SJSA1 (cell line): Measurements from ENCODE around the gene TSPAN19. TPM values are rescaled to one million over a fixed set of nuclear protein-coding genes. Genes with fewer than 3 reads are reported as not detected.
A peak's percentile ranks its signal among the peaks of the same experiment; 100 is the strongest.
"Not testable (repeated sequence)": the region's sequence is repeated elsewhere in the genome, so short reads cannot be mapped to it uniquely, and the experiment has no call there.

Experiments used
- DNase-seq, 2 experiments: peaks; one replicate each; pipeline ENCODE4 v3.0.0-alpha.2; 2015 to 2020; ENCODE audit warnings: low spot score in 2 of 2, low read depth in 1 of 2
- H3K27ac ChIP-seq: fragments of 250-450 bp; sonication (Bioruptor Pico); 2 replicates; pipeline ENCODE4 v1.5.1; 2020; ENCODE audit warnings: mild to moderate bottlenecking, moderate library complexity
- H3K27me3 ChIP-seq: fragments of 250-450 bp; sonication (Bioruptor Pico); replicated peaks from 2 replicates; pipeline ENCODE4 v1.5.1; 2020; ENCODE audit warnings: mild to moderate bottlenecking, moderate library complexity
- H3K36me3 ChIP-seq: fragments of 250-450 bp; sonication (Bioruptor Pico); 2 replicates; pipeline ENCODE4 v1.5.1; 2020; ENCODE audit warnings: mild to moderate bottlenecking
- H3K4me1 ChIP-seq: fragments of 250-450 bp; sonication (Bioruptor Pico); replicated peaks from 2 replicates; pipeline ENCODE4 v1.6.1; 2021; ENCODE audit warnings: mild to moderate bottlenecking
- H3K4me3 ChIP-seq: fragments of 250-450 bp; sonication (Bioruptor Pico); 2 replicates; pipeline ENCODE4 v1.5.1; 2020; ENCODE audit warnings: mild to moderate bottlenecking
- H3K9me3 ChIP-seq: fragments of 250-450 bp; sonication (Bioruptor Pico); replicated peaks from 2 replicates; pipeline ENCODE4 v1.5.1; 2020; ENCODE audit warnings: mild to moderate bottlenecking
- total RNA-seq: library from RNA; depleted of rRNA; stranded (reverse); fragments of >200 nt; shearing (Covaris generic); gene quantifications from 2 replicates; pipeline ENCODE4 v1.2.3, GENCODE V29; 2014

TSPAN19 gene
- total RNA-seq, 1 experiment from 2014 or later, result not detected

DNA sequence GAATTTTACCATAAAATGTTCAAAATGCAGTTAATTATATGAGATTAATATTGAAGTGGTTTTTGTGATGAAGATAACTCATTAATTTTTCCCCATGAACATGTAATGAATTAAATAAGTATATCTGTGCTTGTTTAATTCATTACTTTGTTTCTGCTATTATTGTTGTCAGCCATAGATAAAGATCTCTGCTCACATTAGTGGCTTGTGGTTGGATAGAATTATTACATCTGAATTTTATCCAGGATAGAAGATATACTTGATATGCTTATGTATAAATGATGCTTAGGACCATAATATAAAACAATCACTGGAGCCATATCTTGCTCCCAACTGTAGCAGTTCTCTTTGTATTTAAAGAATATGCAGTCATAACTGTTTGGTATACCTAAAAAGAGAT, 18.5 kb downstream of the TSPAN19 start:
- no peak for DNase-seq
- Histone ChIP-seq H3K27ac (no peak overlapping the region), H3K4me1 (peaks cover 6% of the 10 kb centered on the region; the same call in 1 of the 2 replicates), H3K27me3 (no peaks in the 10 kb centered on the region), H3K4me3 (no peak overlapping the region), H3K9me3 (no peaks in the 10 kb centered on the region), H3K36me3 (no peaks in the 10 kb centered on the region)

DNA sequence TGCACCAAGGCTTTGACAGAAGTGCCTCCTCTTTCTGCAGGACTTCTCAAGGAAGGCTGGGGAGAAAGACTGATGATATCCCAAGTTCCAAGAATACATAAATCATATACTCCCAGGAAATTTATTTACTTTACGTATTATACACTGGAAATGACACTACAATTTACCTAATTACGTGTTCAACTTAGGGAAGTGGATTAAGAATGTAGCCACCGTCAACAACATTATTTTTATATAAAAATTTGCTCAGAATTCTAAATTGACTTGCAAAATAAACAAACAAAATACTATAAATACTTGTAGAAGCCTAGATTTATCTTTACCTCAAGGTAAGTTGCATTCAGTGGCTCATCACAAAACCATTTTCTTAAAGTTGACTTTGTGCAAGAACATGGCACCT, 18.9 kb downstream of the TSPAN19 start:
- Histone ChIP-seq H3K4me1 (peaks cover 6% of the 10 kb centered on the region; the same call in 1 of the 2 replicates), H3K36me3 (no peaks in the 10 kb centered on the region), H3K27ac (no peak overlapping the region), H3K4me3 (no peak overlapping the region), H3K27me3 (no peaks in the 10 kb centered on the region), H3K9me3 (no peaks in the 10 kb centered on the region)
- DNase-seq, result no peak

DNA sequence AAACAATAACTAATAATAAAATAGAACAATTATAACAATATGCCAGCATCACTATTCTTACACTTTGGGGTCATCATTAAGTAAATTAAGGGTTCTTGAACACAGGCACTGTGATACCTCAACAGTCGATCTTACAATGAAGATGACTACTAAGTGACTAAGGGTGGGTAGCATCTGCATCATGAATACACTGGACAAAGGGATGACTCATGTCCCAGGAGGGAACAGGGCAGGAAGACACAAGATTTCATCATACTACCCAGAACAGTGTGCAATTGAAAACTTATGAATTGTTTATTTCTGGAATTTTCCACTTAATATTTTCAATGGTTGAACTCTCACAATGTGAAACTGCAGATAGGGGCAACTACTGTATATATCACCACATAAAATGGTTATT, 19.7 kb downstream of the TSPAN19 start:
- Histone ChIP-seq H3K9me3 (no peaks in the 10 kb centered on the region), H3K27me3 (no peaks in the 10 kb centered on the region), H3K4me1 (peaks cover 6% of the 10 kb centered on the region; the same call in 1 of the 2 replicates), H3K27ac (no peak overlapping the region), H3K4me3 (no peak overlapping the region), H3K36me3 (no peaks in the 10 kb centered on the region)
- peak; percentile 4 to 42 for DNase-seq

DNA sequence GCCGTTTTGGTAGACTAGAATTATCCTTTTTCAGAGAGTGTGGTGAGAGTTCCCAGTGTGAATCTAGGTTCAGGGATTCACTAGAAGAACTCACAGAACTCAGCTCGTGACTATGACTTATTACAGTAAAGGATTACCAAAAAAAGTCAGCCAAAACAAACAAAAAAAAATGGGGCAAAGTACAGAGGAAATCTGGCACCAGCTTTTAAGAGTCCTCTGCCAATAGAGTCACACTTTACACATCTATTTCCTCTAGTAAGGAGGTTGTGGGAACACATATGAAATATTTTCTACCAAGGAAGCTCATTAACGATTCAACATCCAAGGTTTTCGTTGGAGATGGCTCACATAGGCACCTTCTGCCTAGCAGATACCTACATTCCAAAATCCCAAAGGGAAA, 28.2 kb downstream of the TSPAN19 start:
- Histone ChIP-seq H3K9me3 (no peaks in the 10 kb centered on the region), H3K4me3 (no peak overlapping the region), H3K36me3 (no peaks in the 10 kb centered on the region), H3K27me3 (no peaks in the 10 kb centered on the region), H3K27ac (no peak overlapping the region), H3K4me1 (no peaks in the 10 kb centered on the region)
- DNase-seq, result no peak

DNA sequence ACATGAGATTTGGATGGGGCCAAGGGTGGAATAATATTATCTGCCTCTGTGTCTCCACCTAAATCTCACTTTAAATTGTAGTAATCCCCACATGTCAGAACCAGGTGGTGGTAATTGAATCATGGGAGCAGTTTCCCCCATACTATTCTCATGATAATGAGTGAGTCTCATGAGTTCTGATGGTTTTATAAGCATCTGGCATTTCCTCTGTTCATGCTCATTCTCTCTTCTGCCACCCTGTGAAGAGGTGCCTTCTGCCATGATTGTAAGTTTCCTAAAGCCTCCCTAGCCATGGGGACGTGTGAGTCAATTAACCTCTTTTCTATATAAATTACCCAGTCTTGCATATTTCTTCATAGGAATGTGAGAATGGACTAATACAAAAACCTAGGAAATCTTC, 29.9 kb downstream of the TSPAN19 start:
- H3K4me1 ChIP-seq, result no peaks in the 10 kb centered on the region
- H3K36me3 ChIP-seq, result no peaks in the 10 kb centered on the region
- no peak overlapping the region for H3K4me3 ChIP-seq
- H3K27ac ChIP-seq, result no peak overlapping the region
- no peaks in the 10 kb centered on the region for H3K27me3 ChIP-seq
- no peaks in the 10 kb centered on the region for H3K9me3 ChIP-seq
- no peak for DNase-seq

DNA sequence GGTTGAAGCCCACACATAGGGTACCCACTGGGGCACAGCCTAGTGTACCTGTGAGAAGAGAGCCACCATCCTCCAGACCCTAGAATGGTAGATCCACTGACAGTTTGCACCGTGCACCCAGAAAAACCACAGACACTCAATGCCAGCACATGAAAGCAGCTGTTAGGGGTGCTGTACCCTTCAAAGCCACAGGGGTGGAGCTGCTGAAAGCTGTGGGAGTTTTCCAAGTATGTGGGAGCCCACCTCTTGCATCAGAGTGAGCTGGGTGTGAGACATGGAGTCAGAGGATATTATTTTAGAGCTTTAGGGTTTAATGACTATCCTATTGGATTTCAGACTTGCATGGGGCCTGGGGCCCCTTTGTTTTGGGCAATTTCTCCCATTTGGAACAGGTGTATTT, 30.5 kb downstream of the TSPAN19 start:
- Histone ChIP-seq H3K27me3 (no peaks in the 10 kb centered on the region), H3K27ac (no peak overlapping the region), H3K36me3 (no peaks in the 10 kb centered on the region), H3K4me3 (no peak overlapping the region), H3K4me1 (no peaks in the 10 kb centered on the region), H3K9me3 (no peaks in the 10 kb centered on the region)
- DNase-seq, result no peak

DNA sequence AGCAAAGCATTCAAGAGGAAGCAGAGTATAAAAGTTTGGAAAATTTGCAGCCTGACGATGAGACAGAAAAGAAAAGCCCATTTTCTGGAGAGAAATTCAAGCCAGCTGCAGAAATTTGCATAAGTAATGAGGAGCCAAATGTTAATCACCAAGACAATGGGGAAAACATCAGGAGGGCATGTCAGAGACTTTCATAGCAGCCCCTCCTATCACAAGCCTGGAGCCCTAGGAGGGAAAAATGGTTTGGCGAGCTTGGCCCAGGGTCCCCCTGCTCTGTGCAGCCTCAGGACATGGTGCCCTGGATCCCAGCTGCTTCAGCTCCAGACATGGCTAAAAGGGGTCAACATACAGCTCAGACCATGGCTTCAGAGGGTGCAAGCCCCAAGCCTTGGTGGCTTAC, 31.0 kb downstream of the TSPAN19 start:
- H3K9me3 ChIP-seq, H3K4me1 ChIP-seq, DNase-seq, H3K27me3 ChIP-seq, H3K4me3 ChIP-seq, H3K36me3 ChIP-seq, H3K27ac ChIP-seq: not testable (repeated sequence)

DNA sequence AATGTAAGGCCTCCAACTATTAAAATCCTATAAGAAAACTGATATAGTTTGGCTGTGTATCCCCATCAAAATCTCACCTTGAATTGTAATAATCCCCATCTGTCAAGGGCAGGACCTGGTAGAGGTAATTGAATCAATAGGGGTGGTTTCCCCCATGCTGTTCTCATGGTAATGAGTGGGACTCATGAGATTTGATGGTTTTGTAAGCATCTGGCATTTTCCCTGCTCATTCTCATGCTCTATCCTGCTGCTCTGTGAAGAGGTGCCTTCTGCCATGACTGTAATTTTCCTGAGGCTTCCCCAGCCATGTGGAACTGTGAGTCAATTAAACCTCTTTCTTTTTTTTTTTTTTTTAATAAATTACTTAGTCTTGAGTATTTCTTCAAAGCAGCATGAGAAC, 31.9 kb downstream of the TSPAN19 start:
- no peak for DNase-seq
- Histone ChIP-seq H3K4me3 (no peak overlapping the region), H3K9me3 (no peaks in the 10 kb centered on the region), H3K36me3 (no peaks in the 10 kb centered on the region), H3K27ac (no peak overlapping the region), H3K4me1 (no peaks in the 10 kb centered on the region), H3K27me3 (no peaks in the 10 kb centered on the region)

DNA sequence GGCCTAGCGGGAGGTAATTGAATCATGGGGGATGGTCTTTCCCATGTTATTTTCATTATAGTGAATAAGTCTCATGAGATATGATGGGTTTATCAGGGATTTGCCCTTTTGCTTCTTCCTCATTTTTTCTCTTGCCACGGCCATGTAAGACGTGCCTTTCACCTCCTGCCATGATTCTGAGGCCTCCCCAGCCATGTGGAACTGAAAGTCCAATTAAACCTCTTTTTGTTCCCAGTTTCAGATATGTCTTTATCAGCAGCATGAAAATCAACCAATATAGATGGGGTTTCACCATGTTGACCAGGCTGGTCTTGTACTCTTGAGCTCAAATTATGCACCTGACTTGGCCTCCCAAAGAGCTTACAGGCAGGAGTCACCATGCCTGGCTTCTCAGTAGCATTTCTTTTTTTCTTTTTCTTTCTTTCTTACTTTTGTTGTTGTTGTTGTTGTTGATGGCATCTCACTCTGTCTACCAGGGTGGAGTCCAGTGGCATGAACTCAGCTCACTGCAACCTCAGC, 33.2 kb downstream of the TSPAN19 start:
- H3K27ac ChIP-seq, result no peak overlapping the region
- H3K27me3 ChIP-seq, result no peaks in the 10 kb centered on the region
- DNase-seq, result no peak
- H3K4me3 ChIP-seq, result no peak overlapping the region
- no peaks in the 10 kb centered on the region for H3K9me3 ChIP-seq
- H3K4me1 ChIP-seq, result no peaks in the 10 kb centered on the region
- no peaks in the 10 kb centered on the region for H3K36me3 ChIP-seq

DNA sequence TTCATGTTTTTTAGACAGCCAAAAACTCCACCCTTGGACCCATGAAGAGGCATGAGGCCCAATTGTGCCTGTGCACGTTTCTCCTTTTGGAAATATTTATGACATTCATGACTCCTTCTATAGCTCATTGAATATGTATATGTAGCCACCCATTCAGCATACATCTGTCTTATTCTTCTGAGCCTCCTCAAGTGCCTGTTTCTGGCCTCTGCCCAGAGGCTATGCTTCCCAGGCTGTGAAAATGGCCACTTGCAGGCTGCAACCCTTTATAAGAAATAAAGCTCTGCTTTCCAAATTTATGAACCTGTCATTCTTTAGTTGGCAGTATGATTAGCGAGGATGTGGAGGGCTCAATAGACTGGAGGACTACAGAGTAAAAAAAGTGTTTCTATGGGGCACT, 35.3 kb downstream of the TSPAN19 start:
- H3K4me3 ChIP-seq, result no peak overlapping the region
- no peaks in the 10 kb centered on the region for H3K4me1 ChIP-seq
- no peaks in the 10 kb centered on the region for H3K36me3 ChIP-seq
- no peaks in the 10 kb centered on the region for H3K9me3 ChIP-seq
- no peaks in the 10 kb centered on the region for H3K27me3 ChIP-seq
- H3K27ac ChIP-seq, result no peak overlapping the region
- no peak for DNase-seq

DNA sequence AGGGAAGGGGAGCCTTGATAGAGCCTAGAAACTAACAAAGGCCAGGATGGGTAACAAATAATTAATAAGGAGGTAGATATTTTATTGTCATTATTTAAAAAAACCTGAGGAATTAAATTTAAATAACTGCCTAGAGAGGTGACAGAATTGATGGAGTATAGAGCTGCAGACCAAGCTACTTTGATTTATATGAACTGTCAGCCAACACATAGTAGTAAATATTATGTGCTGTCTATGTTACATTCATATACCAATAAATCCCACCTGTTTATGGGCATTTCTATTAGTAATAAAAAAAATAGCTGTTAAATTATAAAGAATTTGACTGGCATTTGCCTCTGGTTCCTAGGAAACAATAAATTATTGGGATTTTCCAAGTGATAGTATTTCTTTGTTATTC, 37.7 kb downstream of the TSPAN19 start:
- no peaks in the 10 kb centered on the region for H3K27me3 ChIP-seq
- H3K9me3 ChIP-seq, result no peaks in the 10 kb centered on the region
- no peaks in the 10 kb centered on the region for H3K36me3 ChIP-seq
- no peak overlapping the region for H3K4me3 ChIP-seq
- no peaks in the 10 kb centered on the region for H3K4me1 ChIP-seq
- no peak overlapping the region for H3K27ac ChIP-seq
- no peak for DNase-seq

DNA sequence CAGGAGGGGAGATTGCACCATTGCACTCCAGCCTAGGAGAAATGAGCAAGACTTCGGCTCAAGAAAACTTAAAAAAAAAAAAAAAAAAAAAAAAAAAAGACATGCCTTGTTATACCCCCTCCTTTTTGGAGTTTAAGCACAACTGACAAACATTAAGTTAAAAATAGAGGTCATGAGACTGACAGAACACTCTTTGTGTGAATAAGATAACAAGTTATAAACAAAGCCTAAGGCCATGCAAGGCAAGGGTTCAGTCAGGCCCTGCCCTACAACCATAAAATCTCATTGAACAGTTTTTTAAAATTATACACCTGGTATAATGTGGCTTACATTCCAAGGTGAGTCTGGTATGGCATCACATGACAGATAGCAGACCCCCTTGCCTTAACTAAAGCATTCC, 39.3 kb downstream of the TSPAN19 start:
- Histone ChIP-seq H3K27me3 (no peaks in the 10 kb centered on the region), H3K27ac (no peak overlapping the region), H3K4me3 (no peak overlapping the region), H3K36me3 (no peaks in the 10 kb centered on the region), H3K4me1 (no peaks in the 10 kb centered on the region), H3K9me3 (no peaks in the 10 kb centered on the region)
- DNase-seq, result no peak

DNA sequence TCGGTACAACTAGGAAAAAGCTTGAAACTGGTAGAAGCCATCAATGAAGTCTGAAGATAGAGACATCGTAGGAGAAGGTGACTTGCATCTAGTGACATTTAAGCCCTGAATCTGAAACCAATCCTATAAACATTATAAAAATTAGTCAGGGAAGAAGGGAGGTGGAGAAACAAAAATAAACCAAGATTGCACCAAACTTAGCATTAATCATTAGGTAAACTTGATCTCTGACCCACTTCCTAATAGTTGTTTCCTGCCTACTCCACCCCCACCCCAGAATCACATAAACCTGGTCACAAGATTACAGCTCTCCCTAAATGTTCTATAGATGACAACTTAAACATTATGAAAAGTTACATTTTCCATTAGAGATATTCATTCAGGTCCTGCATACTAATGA, 40.4 kb downstream of the TSPAN19 start:
- no peaks in the 10 kb centered on the region for H3K27me3 ChIP-seq
- no peak for DNase-seq

DNA sequence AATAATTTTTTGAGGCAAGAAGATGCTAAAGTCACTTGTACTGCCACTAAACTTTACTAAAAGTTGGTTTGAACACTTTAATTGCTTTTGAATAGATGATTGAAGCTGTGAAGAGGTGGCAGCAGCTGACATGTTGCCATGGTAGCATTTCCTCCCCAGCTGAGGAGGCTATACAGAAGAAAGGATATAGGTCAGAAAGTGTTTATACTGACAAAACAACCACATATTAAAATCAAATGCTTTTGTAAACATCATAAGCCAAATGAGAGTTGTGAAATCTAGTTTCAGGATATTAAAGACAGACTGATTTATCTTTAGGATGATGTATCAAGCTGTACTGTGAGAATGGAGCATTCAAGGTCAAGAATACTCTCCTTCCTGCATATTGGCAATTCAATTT, 41.7 kb downstream of the TSPAN19 start:
- Histone ChIP-seq H3K4me3 (no peak overlapping the region), H3K36me3 (no peaks in the 10 kb centered on the region), H3K27ac (no peak overlapping the region), H3K9me3 (no peaks in the 10 kb centered on the region), H3K27me3 (no peaks in the 10 kb centered on the region), H3K4me1 (no peaks in the 10 kb centered on the region)
- no peak for DNase-seq

More for the DNA sequence above, 40.4 kb downstream of the TSPAN19 start:
- Histone ChIP-seq H3K4me3 (no peak overlapping the region), H3K36me3 (no peaks in the 10 kb centered on the region), H3K9me3 (no peaks in the 10 kb centered on the region), H3K4me1 (no peaks in the 10 kb centered on the region), H3K27ac (no peak overlapping the region)

DNA sequence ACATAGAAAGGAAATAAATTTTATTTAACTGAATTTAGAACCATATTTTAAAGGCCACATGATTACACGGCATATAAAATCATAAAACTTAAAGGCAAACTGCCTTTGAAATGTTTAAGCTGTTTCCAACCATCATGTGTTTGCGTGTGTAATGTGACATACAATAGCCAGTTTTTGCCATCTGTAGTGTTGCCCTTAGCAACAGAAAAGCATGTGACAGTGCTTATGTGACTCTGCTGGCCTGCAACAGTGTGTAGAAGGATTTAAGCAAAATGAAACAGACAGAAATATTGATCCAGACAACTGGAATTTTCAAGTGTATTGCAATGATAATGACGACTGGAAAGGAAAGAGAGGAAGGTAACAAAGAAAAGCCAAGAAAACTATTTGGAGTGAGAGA, 49.5 kb downstream of the TSPAN19 start:
- Histone ChIP-seq H3K9me3 (no peaks in the 10 kb centered on the region), H3K4me3 (no peak overlapping the region), H3K27me3 (no peaks in the 10 kb centered on the region), H3K4me1 (no peaks in the 10 kb centered on the region), H3K27ac (no peak overlapping the region), H3K36me3 (no peaks in the 10 kb centered on the region)
- DNase-seq, result no peak
